GM18505 (cell line): Measurements from ENCODE around the gene TMEM59.
"Not testable (repeated sequence)": the region's sequence is repeated elsewhere in the genome, so short reads cannot be mapped to it uniquely, and the experiment has no call there.

ENCODE experiments used
- ATAC-seq: cut with Tn5 transposase; IDR thresholded peaks from one replicate; pipeline ENCODE4 v1.9.1; 2021; ENCODE audit not compliant: unreplicated experiment
- POLR2A ChIP-seq: IDR thresholded peaks from 4 replicates; pipeline ENCODE4 v1.6.1; 2011; ENCODE audit warnings: borderline replicate concordance; ENCODE audit not compliant: insufficient read depth, insufficient read length; ENCODE audit errors: extremely low read depth

The TMEM59 gene

GRCh38 chr1:54041806-54042205 lies 11.2 kb downstream of the TMEM59 start:
- ATAC-seq, result no peak
- TF ChIP-seq POLR2A, result no peak

GRCh38 chr1:54037476-54037875 lies 15.5 kb downstream of the TMEM59 start:
- no peak for ATAC-seq
- TF ChIP-seq POLR2A, result no peak

GRCh38 chr1:54028306-54029251 lies 24.4 kb downstream of the TMEM59 start:
- no peak for ATAC-seq
- TF ChIP-seq POLR2A, result no peak

- TF ChIP-seq POLR2A, result no peak
- ATAC-seq, result no peak
Observed at GRCh38 chr1:54027848-54028247, 25.2 kb downstream of the TMEM59 start.

GRCh38 chr1:54024811-54025210 lies 28.2 kb downstream of the TMEM59 start:
- not testable (repeated sequence) for ATAC-seq

- no peak for ATAC-seq
- TF ChIP-seq POLR2A, result no peak
Observed at GRCh38 chr1:54024358-54024757, 28.6 kb downstream of the TMEM59 start.

- ATAC-seq, result not testable (repeated sequence)
Observed at GRCh38 chr1:54019562-54020176, 33.3 kb downstream of the TMEM59 start.

GRCh38 chr1:54018635-54019034 lies 34.4 kb downstream of the TMEM59 start:
- TF ChIP-seq POLR2A, result no peak
- ATAC-seq, result no peak

- ATAC-seq, result no peak
- TF ChIP-seq POLR2A, result no peak
Observed at GRCh38 chr1:54017979-54018378, 35.0 kb downstream of the TMEM59 start, which contains the start of gene LDLRAD1. TSS of gene LDLRAD1 (minus strand) at chr1:54018186. CDS start at chr1:54018112, 74 bp downstream.

GRCh38 chr1:54016343-54017282 lies 36.4 kb downstream of the TMEM59 start:
- no peak for TF ChIP-seq POLR2A
- ATAC-seq, result no peak

GRCh38 chr1:54014009-54014629 lies 38.9 kb downstream of the TMEM59 start:
- TF ChIP-seq POLR2A, result no peak
- ATAC-seq, result no peak

GRCh38 chr1:54013393-54014008 lies 39.5 kb downstream of the TMEM59 start:
- no peak for TF ChIP-seq POLR2A
- no peak for ATAC-seq
